VCaP (cell line): ENCODE data around the gene ZBTB5.

Experiments
- H3K27ac ChIP-seq: fragments of 450-650 bp; 2 replicates; pipeline ENCODE4 v1.5.1; 2017
- TF ChIP-seq, protein P1 (sequence below): fragments of 450-650 bp; conservative IDR thresholded peaks from 2 replicates; pipeline ENCODE4 v1.5.1; 2017; ENCODE audit warnings: mild to moderate bottlenecking, moderate library complexity

Gene ZBTB5

DNA sequence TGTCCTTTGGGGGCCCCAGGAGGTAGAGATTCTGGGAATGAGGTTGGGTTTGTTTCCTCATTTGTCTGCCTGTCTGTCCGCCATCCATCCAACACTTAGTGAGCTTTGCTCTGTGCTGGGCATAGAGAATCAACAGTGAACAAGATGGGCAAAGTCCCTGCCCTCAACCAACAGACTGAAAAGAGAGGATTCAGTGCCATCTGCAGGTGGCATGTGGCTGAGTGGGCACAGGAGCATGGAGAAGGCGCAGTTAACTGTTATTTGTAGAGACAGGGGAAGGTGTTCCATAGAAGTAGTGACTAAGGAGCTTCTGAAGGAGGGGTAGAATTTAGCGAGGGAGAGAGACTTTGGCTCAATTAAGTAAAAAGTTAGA is 43.6 kb upstream of the ZBTB5 start:
- no peak overlapping the region for H3K27ac ChIP-seq
- TF ChIP-seq, protein P1, sequence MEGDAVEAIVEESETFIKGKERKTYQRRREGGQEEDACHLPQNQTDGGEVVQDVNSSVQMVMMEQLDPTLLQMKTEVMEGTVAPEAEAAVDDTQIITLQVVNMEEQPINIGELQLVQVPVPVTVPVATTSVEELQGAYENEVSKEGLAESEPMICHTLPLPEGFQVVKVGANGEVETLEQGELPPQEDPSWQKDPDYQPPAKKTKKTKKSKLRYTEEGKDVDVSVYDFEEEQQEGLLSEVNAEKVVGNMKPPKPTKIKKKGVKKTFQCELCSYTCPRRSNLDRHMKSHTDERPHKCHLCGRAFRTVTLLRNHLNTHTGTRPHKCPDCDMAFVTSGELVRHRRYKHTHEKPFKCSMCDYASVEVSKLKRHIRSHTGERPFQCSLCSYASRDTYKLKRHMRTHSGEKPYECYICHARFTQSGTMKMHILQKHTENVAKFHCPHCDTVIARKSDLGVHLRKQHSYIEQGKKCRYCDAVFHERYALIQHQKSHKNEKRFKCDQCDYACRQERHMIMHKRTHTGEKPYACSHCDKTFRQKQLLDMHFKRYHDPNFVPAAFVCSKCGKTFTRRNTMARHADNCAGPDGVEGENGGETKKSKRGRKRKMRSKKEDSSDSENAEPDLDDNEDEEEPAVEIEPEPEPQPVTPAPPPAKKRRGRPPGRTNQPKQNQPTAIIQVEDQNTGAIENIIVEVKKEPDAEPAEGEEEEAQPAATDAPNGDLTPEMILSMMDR = 0 out of 2 replicates have a peak, but pooled peaks have one; percentile 11

DNA sequence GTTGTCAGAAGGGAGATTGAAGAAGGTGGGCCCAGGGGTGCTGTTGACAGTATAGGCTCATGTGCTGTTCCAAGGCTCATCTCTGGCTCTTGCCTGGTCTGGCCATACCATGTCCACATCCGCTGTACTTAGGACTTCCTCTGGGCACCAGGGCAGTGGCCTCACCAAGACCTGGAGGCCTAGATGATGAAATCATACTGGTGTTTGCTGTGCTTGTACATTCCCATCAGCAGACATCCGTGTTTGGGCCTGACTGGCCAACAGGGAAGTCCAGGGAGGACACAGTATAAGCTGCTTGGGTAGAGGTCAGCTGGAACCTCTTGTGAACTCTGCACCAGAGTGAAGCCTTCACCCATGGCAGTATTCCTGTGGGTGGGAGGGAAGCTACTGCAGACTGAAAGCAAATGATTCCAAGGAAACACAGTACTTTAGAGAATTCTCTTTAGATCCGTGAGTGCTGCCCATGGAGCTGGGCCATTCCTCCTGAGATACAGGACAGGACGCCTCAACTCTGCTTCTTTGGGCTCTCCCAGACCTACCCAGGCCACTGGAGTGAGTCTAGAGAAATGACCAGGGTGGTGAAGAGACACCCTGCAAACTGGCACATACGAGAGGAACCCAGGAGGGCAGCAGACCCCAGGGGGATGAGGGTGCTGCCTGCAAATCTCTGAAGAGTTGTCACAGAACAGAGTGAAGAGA is 43.0 kb upstream of the ZBTB5 start:
- no peak overlapping the region for H3K27ac ChIP-seq
- TF ChIP-seq, protein P1 = no peak

DNA sequence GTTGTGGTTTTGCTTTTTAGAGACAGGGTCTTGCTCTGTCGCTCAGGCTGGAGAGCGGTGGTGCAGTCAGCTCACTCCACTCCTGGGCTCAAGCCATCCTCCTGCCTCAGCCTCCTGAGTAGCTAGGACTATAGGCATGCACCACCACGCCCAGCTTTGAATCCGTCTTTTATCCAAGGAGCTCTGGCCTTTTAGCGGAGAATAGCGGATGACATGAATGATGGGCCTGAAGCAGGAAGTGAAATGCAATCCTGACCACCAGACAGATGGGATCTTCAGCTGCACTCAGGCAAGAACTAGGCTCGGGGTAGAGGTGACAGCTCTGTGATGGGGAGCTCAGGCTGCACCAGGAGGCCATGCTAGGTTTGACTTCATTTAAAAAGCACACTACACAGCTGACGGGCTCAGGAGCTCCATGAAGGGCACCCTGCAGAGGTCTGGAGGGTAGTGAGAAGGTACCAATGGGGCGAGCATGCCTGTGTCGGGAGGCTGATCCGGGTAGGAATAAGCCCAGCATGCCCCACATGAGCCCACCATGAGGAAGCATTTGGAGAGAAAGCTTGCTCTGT is 42.4 kb upstream of the ZBTB5 start:
- no peak overlapping the region for H3K27ac ChIP-seq
- TF ChIP-seq, protein P1 = no peak

DNA sequence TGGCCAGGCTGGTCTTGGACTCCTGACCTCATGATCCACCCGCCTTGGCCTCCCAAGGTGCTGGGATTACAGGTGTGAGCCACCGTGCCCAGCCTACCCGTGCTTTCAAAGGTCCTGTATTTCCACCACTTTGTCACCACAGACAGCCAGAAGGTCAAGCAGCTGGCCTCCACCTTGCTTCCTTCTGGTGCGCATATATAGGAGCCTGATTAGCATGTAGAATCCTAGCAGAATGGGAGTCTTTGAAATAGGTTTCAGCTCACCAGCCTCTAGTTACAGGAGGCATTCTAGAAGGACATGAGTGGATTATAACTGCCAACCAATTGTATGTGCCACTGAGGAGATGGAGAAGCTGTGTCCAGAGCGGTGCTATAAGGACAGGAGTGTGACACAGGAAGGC is 39.4 kb upstream of the ZBTB5 start:
- TF ChIP-seq, protein P1 = no peak
- H3K27ac ChIP-seq = no peak overlapping the region

DNA sequence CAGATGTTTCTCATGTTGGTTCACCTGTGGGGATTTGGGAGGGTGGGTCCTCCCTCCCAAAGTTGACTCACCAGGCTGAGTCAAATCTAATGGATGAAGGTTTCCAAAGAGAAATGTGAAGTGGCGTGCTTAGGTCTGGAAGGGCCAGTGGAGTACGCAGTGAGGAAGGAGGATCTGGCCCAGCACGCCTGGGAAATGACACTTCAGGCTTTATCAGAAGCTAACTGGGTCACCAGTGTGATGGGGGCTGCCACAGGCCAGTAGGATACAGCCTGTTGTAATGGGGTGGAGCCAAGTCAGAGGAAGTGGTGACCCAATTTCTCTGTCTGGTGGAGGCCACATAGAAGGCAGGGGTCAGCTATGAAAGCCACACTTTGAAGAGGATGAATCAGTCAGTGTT is 38.5 kb upstream of the ZBTB5 start:
- TF ChIP-seq, protein P1 = no peak
- no peak overlapping the region for H3K27ac ChIP-seq

DNA sequence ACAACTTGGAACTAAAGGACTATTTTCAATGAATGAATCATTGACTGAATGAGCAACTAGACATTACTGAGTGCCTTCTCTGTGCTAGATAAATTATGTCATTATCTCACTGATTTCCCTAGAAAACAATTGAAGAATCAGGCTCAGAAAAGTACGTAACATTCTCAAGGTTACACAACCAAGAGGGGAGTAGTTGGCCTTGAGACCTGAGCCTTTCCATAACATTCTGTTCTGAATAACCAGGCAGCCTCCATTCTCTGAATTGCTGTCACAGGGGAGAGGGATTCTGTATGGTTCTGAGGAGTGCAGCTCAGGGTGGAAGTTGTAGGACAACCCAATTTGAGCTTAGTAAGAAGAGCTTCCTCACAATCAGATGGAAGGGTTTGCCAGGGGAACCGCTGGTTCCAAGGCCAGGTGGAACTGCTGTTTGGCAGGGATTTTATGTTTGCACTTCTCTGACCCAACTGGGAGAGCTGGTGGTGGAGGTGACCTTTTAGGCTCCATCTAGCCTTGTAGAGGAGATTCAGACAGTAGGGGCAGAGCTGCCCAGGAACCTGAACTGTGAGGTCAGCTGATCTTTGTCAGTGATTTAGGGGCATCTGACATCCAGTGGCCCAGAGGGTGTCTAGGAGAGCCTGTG is 36.8 kb upstream of the ZBTB5 start:
- TF ChIP-seq, protein P1 = no peak
- no peak overlapping the region for H3K27ac ChIP-seq

DNA sequence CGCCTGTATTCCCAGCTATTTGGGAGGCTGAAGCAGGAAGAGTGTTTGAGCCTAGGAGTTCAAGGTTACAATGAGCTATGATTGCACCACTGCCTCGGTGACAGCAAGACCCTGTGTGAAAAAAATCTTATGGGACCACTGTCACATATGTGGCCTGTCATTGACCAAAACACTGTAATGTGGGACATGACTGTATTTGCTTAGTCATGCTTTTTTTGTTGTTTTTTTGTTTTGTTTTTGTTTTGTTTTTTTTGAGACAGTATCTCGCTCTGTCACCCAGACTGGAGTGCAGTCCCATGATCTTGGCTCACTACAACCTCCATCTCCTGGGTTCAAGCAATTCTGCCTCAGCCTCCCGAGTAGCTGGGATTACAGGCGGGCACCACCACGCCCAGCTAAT is 34.0 kb upstream of the ZBTB5 start:
- no peak overlapping the region for H3K27ac ChIP-seq

More for the DNA sequence above, 34.0 kb upstream of the ZBTB5 start:
- TF ChIP-seq, protein P1 = no peak
